HepG2 (cell line): Measurements from ENCODE around the gene CNTN5. TPM values are rescaled to one million over a fixed set of nuclear protein-coding genes. Genes with fewer than 3 reads are reported as not detected.

Experiments
- ATAC-seq: fragments of 200-7000 bp; cut with Tn5 transposase; 3 replicates; pipeline ENCODE4 v1.9.1; 2020; ENCODE audit warnings: mild to moderate bottlenecking, moderate library complexity
- BruUV-seq: library from RNA; stranded (reverse); fragments of 400-500 nt; replicated peaks from 2 replicates; lab custom pipeline; 2021; lab: Mats Ljungman, UMichigan
- CTCF ChIA-PET: fragments of 300-600 bp; formaldehyde crosslinking; extraction: SDS; loops from one replicate; lab custom pipeline; 2021; ENCODE audit warnings: low total read pairs, inconsistent platforms, low intra/inter-chr PET ratio; lab: Yijun Ruan, JAX
- POLR2A ChIA-PET: fragments of 350-600 bp; sonication (Branson Sonifier 250); formaldehyde crosslinking; loops from one replicate; lab custom pipeline; 2020; ENCODE audit warnings: antibody characterized with exemption, inconsistent platforms; lab: Yijun Ruan, JAX
- DNase-seq: peaks from one replicate; pipeline ENCODE4 v3.0.0-alpha.2; 2015; ENCODE audit warnings: low spot score
- FAIRE-seq: peaks from 3 replicates; lab custom pipeline; 2011; peaks lifted over from hg19 to GRCh38; lab: Jason Lieb, UNC
- H2AFZ ChIP-seq: one replicate; pipeline ENCODE4 v1.6.1; 2011; ENCODE audit warnings: low read length, inconsistent platforms
- H3K27ac ChIP-seq: fragments of 300-600 bp; 3 replicates; pipeline ENCODE4 v1.8.0; 2011; ENCODE audit warnings: mixed run types, mild to moderate bottlenecking, mixed read lengths, low read length, inconsistent platforms; ENCODE audit not compliant: insufficient read depth; ENCODE audit errors: extremely low read length
- H3K27me3 ChIP-seq, 2 experiments: fragments of 200-600 bp in 1 of 2; 2 replicates in 1 of 2; 3 replicates in 1 of 2; pipeline versions ENCODE4 v1.6.0 to v1.8.0; 2011; ENCODE audit warnings: low read length in 2 of 2, mild to moderate bottlenecking in 2 of 2, moderate library complexity in 2 of 2, inconsistent platforms in 1 of 2; ENCODE audit not compliant: insufficient read depth in 2 of 2, control insufficient read depth in 1 of 2
- H3K36me3 ChIP-seq, 2 experiments: fragments of 200-600 bp in 1 of 2; replicated peaks in 1 of 2; 2 replicates in 1 of 2; 3 replicates in 1 of 2; pipeline versions ENCODE4 v1.5.1 to v1.8.0; 2011; ENCODE audit warnings: low read length in 2 of 2, inconsistent platforms in 1 of 2; ENCODE audit not compliant: insufficient read depth in 2 of 2, control insufficient read depth in 1 of 2
- H3K4me1 ChIP-seq: 2 replicates; pipeline ENCODE4 v1.5.1; 2012; ENCODE audit warnings: low read length, inconsistent platforms; ENCODE audit not compliant: insufficient read depth
- H3K4me2 ChIP-seq: 2 replicates; pipeline ENCODE4 v1.6.0; 2011; ENCODE audit warnings: low read depth, low read length, inconsistent platforms
- H3K4me3 ChIP-seq, 3 experiments: fragments of 200-600 bp in 1 of 3; sonication (generic), shearing (Covaris generic) in 1 of 3; replicated peaks in 1 of 3; 2 replicates each; pipeline ENCODE4 v1.5.1; 2011 to 2016; ENCODE audit warnings: low read length in 3 of 3, inconsistent platforms in 2 of 3, low read depth in 2 of 3, mild to moderate bottlenecking in 2 of 3, control low read depth in 1 of 3, mixed read lengths in 1 of 3; ENCODE audit not compliant: insufficient read depth in 1 of 3
- H3K79me2 ChIP-seq: one replicate; pipeline ENCODE4 v1.6.1; 2011; ENCODE audit warnings: low read length, inconsistent platforms; ENCODE audit not compliant: insufficient read depth
- H3K9ac ChIP-seq: 2 replicates; pipeline ENCODE4 v1.6.0; 2011; ENCODE audit warnings: mild to moderate bottlenecking, low read depth, low read length, inconsistent platforms; ENCODE audit not compliant: insufficient read depth
- H3K9me3 ChIP-seq: 2 replicates; pipeline ENCODE4 v1.5.1; 2012; ENCODE audit warnings: mild to moderate bottlenecking, low read length
- H4K20me1 ChIP-seq: 2 replicates; pipeline ENCODE4 v1.6.0; 2011; ENCODE audit warnings: inconsistent platforms, mild to moderate bottlenecking, low read length, moderate library complexity; ENCODE audit not compliant: insufficient read depth
- ELF3 ChIP-seq: IDR thresholded peaks from 2 replicates; pipeline ENCODE4 v1.6.1; 2016; ENCODE audit warnings: missing genetic modification reagents, missing compliant biosample characterization
- GFI1 ChIP-seq: sonication (generic); formaldehyde crosslinking; IDR thresholded peaks from 2 replicates; pipeline ENCODE4 v1.5.0; 2020; ENCODE audit warnings: missing genetic modification reagents, mild to moderate bottlenecking, borderline replicate concordance
- HDAC1 ChIP-seq: sonication (generic); formaldehyde crosslinking; IDR thresholded peaks from 2 replicates; pipeline ENCODE4 v1.5.1; 2020; ENCODE audit warnings: mild to moderate bottlenecking, missing genetic modification reagents
- HDAC6 ChIP-seq: fragments of 200-600 bp; sonication (generic); IDR thresholded peaks from 2 replicates; pipeline ENCODE4 v1.7.0; 2017; ENCODE audit warnings: mild to moderate bottlenecking, antibody characterized with exemption, low read length, low read depth
- HMG20A ChIP-seq: IDR thresholded peaks from 2 replicates; pipeline ENCODE4 v1.6.1; 2016; ENCODE audit warnings: borderline replicate concordance
- MEF2D ChIP-seq: sonication (generic); formaldehyde crosslinking; IDR thresholded peaks from 2 replicates; pipeline ENCODE4 v1.5.1; 2020; ENCODE audit warnings: mild to moderate bottlenecking, missing genetic modification reagents
- MYNN ChIP-seq: sonication (generic); formaldehyde crosslinking; IDR thresholded peaks from 2 replicates; pipeline ENCODE4 v1.4.0; 2020; ENCODE audit warnings: mild to moderate bottlenecking, low read depth, missing genetic modification reagents
- SALL2 ChIP-seq: sonication (generic); formaldehyde crosslinking; IDR thresholded peaks from 2 replicates; pipeline ENCODE4 v1.8.1; 2023; ENCODE audit warnings: mild to moderate bottlenecking, missing genetic modification reagents, inconsistent platforms
- SIN3A ChIP-seq: IDR thresholded peaks from 2 replicates; pipeline ENCODE4 v1.6.1; 2011; ENCODE audit warnings: low read depth, mild to moderate bottlenecking, control low read depth, low read length, borderline replicate concordance
- STAT6 ChIP-seq: sonication (generic); formaldehyde crosslinking; IDR thresholded peaks from 2 replicates; pipeline ENCODE4 v1.4.0; 2020; ENCODE audit warnings: missing genetic modification reagents, mild to moderate bottlenecking, borderline replicate concordance
- ZNF619 ChIP-seq: sonication (generic); formaldehyde crosslinking; IDR thresholded peaks from 2 replicates; pipeline ENCODE4 v1.4.0; 2020; ENCODE audit warnings: mild to moderate bottlenecking, missing genetic modification reagents
- ZNF781 ChIP-seq: sonication (generic); formaldehyde crosslinking; IDR thresholded peaks from 2 replicates; pipeline ENCODE4 v1.5.1; 2020; ENCODE audit warnings: borderline replicate concordance, mild to moderate bottlenecking, missing genetic modification reagents; ENCODE audit errors: not compliant biosample characterization
- ZSCAN25 ChIP-seq: sonication (generic); formaldehyde crosslinking; IDR thresholded peaks from 2 replicates; pipeline ENCODE4 v1.8.0; 2022; ENCODE audit warnings: mild to moderate bottlenecking, missing genetic modification reagents
- WGBS: methylation state at CpG from one replicate; pipeline ENCODE4 v1.1.6; 2017; ENCODE audit warnings: low lambda C conversion rate; 5-methylcytosine and 5-hydroxymethylcytosine counted together
- in situ Hi-C: cut with HindIII; loops from 2 replicates; pipeline ENCODE4 v1.10.0; 2017; ENCODE audit warnings: low pct_unique_long_range_greater_than_20kb; ENCODE audit not compliant: extremely low pct_ligation_motif_present
- intact Hi-C: fragments of 100-400 bp; cut with micrococcal nuclease; formaldehyde crosslinking; loops from one replicate; pipeline ENCODE4 v1.10.0; 2022; ENCODE audit not compliant: unreplicated experiment
- polyA plus RNA-seq, 8 experiments: library from polyadenylated mRNA; depleted of rRNA in 3 of 8; stranded (reverse) in 7 of 8; unstranded in 1 of 8; fragments of >200 nt; fragmentation: Illumina TruSeq in 4 of 8; extraction: Trizol in 4 of 8; gene quantifications; 2 replicates each; pipeline versions ENCODE4 v1.2.1 to v1.2.3, GENCODE V29; 2011 to 2016; ENCODE audit warnings: low read depth in 4 of 8, missing spikeins in 1 of 8, mixed read lengths in 1 of 8; ENCODE audit not compliant: insufficient read depth in 1 of 8
- total RNA-seq, 5 experiments: library from RNA; depleted of rRNA; stranded (reverse); fragments of >200 nt; fragmentation: Illumina TruSeq; extraction: Trizol; gene quantifications; 2 replicates each; pipeline ENCODE4 v1.2.3, GENCODE V29; 2016; ENCODE audit warnings: low read depth in 1 of 5
- TF ChIP-seq, protein P1 (sequence below): sonication (generic); IDR thresholded peaks from 2 replicates; pipeline ENCODE4 v1.6.1; 2016; ENCODE audit warnings: low read depth, borderline replicate concordance
- TF ChIP-seq, protein P2 (sequence below): sonication (generic); formaldehyde crosslinking; conservative IDR thresholded peaks from 2 replicates; pipeline ENCODE4 v1.4.0; 2020; ENCODE audit warnings: missing genetic modification reagents

Gene CNTN5
- total and polyA plus RNA-seq, 2 of the 13 experiments (the other 11 are each of a cell fraction or from before 2014, with no cell fraction given): not detected

- Histone ChIP-seq H3K36me3 (no peaks in the 10 kb centered on the region), H3K4me1 (no peaks in the 10 kb centered on the region), H2AFZ (no peak overlapping the region), H3K9ac (no peak overlapping the region), H3K79me2 (no peaks in the 10 kb centered on the region), H3K27me3 (no peaks in the 10 kb centered on the region), H3K4me2 (no peak overlapping the region), H3K27ac (no peak overlapping the region), H4K20me1 (no peaks in the 10 kb centered on the region), H3K9me3 (no peaks in the 10 kb centered on the region), H3K4me3 (no peak overlapping the region)
- in situ Hi-C loops (no loop called here), intact Hi-C loops (no loop called here)
- ChIA-PET CTCF (no interaction called here), POLR2A (no interaction called here)
- FAIRE-seq (no peak), DNase-seq (no peak), ATAC-seq (no peak)
- BruUV-seq: no TSS peak
- TF ChIP-seq ZNF619 (CRISPR knock-in tag) (no peak), MEF2D (CRISPR knock-in tag) (no peak), HDAC1 (no peak), ZNF781 (CRISPR knock-in tag) (no peak)
- WGBS: 0% methylated on average over 4 of the region's 4 CpGs
Observed at GRCh38 chr11:99676292-99676691, 655.5 kb downstream of the CNTN5 start.

DNA sequence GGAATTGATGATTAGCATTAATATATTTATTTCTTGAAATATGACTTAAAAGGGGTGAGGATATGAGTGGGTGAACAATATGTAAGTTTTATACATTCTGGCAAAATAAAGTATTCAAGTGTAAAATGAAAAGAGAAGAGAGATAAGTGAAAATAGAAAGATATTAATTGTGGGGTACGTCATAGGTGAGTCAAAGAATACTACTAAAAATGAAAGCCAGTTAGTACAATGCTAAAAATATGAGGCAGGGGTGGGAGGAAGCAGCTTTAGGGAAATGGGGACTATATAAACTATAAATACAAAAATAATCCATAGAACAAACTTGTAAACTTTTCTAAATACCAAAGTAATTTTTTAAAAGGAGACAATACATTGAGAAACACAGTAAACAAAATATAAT, 661.4 kb downstream of the CNTN5 start:
- Histone ChIP-seq H2AFZ (no peak overlapping the region), H3K4me1 (no peaks in the 10 kb centered on the region), H3K9me3 (no peaks in the 10 kb centered on the region), H3K36me3 (no peaks in the 10 kb centered on the region), H3K4me2 (no peak overlapping the region), H4K20me1 (no peaks in the 10 kb centered on the region), H3K27me3 (no peaks in the 10 kb centered on the region), H3K27ac (no peak overlapping the region), H3K4me3 (no peak overlapping the region), H3K9ac (no peak overlapping the region), H3K79me2 (no peaks in the 10 kb centered on the region)
- CTCF ChIA-PET: no interaction called here
- POLR2A ChIA-PET: no interaction called here
- no TSS peak for BruUV-seq
- 4% methylated on average over 1 of the region's 1 CpG for WGBS
- ATAC-seq (no peak), FAIRE-seq (no peak), DNase-seq (no peak)
- intact Hi-C loops: no loop called here
- in situ Hi-C loops: no loop called here
- TF ChIP-seq SALL2: no peak
- TF ChIP-seq SIN3A: no peak
- TF ChIP-seq HMG20A (CRISPR knock-in tag): no peak
- no peak for TF ChIP-seq ZSCAN25
- TF ChIP-seq, protein P1, sequence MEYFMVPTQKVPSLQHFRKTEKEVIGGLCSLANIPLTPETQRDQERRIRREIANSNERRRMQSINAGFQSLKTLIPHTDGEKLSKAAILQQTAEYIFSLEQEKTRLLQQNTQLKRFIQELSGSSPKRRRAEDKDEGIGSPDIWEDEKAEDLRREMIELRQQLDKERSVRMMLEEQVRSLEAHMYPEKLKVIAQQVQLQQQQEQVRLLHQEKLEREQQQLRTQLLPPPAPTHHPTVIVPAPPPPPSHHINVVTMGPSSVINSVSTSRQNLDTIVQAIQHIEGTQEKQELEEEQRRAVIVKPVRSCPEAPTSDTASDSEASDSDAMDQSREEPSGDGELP: no peak
- no peak for TF ChIP-seq MYNN (CRISPR knock-in tag)
- no peak for TF ChIP-seq ELF3 (CRISPR knock-in tag)
- TF ChIP-seq, protein P2, sequence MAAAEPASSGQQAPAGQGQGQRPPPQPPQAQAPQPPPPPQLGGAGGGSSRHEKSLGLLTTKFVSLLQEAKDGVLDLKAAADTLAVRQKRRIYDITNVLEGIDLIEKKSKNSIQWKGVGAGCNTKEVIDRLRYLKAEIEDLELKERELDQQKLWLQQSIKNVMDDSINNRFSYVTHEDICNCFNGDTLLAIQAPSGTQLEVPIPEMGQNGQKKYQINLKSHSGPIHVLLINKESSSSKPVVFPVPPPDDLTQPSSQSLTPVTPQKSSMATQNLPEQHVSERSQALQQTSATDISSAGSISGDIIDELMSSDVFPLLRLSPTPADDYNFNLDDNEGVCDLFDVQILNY (CRISPR knock-in tag): no peak
- no peak for TF ChIP-seq STAT6
- no peak for TF ChIP-seq HDAC6
- no peak for TF ChIP-seq GFI1 (CRISPR knock-in tag)
